ENCODE results near the gene POLK.

DNA sequence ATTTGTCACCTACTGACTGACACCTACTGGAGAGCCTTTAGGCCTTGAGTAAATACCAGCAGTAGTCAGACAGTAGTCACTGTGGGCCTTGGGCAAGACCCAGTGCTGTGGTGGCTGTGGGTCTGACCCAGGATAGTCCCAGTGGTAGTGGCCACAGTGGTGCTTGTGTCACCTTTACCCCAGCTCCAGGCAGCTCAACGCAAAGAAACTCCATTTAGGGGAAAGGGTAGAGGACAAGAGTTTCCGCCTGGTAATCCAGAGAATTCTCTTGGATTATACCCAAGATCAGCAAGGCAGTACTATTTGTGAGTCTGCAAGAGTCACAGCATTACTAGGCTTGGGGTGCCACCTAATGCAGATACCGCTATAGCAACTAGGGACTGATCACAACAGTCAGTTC is 29.2 kb upstream of the POLK start:
- no peak for TF ChIP-seq POLR2AphosphoS5 (IDR thresholded peaks at IDR 0.05; ENCODE audit: low read depth, low read length)
- no peak for TF ChIP-seq REST (IDR thresholded peaks at IDR 0.05; ENCODE audit: insufficient read depth in 1 of 2, low read depth in 2 of 2, low read length in 2 of 2)

Measured in PFSK-1 (cell line).